Sigmoid colon (tissue), 4 donors: ENCODE data around the gene CDIP1.

Experiments used
- CTCF ChIP-seq, 4 experiments: fragments of 450-650 bp in 3 of 4; fragments of 200-600 bp in 1 of 4; IDR thresholded peaks; one replicate each; pipeline ENCODE4 v1.5.1; 2016 to 2019; ENCODE audit warnings: antibody characterized with exemption in 4 of 4, mild to moderate bottlenecking in 3 of 4, moderate library complexity in 2 of 4
- EP300 ChIP-seq, 4 donors: sonication (generic); formaldehyde crosslinking; IDR thresholded peaks; one replicate each; pipeline ENCODE4 v1.6.1; 2017; ENCODE audit warnings: antibody characterized with exemption in 4 of 4
- POLR2A ChIP-seq, 2 donors: fragments of 450-650 bp; IDR thresholded peaks; one replicate each; pipeline ENCODE4 v1.6.1; 2016; ENCODE audit warnings: antibody characterized with exemption in 2 of 2, mild to moderate bottlenecking in 2 of 2, moderate library complexity in 2 of 2
- POLR2AphosphoS5 ChIP-seq, 4 donors: sonication (generic); formaldehyde crosslinking; IDR thresholded peaks; one replicate each; pipeline ENCODE4 v1.6.1; 2017; ENCODE audit warnings: antibody characterized with exemption in 4 of 4

GRCh38 chr16:4467916-4468315 is 70.7 kb downstream of the CDIP1 start:
- TF ChIP-seq CTCF (IDR thresholded peaks at IDR 0.05) (no peak), POLR2AphosphoS5 (IDR thresholded peaks at IDR 0.05) (no peak), POLR2A (IDR thresholded peaks at IDR 0.05) (no peak), EP300 (IDR thresholded peaks at IDR 0.05) (no peak)
